ENCODE data around the gene MARCHF6. TPM values are rescaled to one million over a fixed set of nuclear protein-coding genes. Genes with fewer than 3 reads are reported as not detected.

Gene MARCHF6
- total RNA-seq, 2 donors from 2014 or later: 149 to 150 TPM

GRCh38 chr5:10328323-10328722 is 25.2 kb upstream of the MARCHF6 start:
- no peak for TF ChIP-seq CTCF (conservative IDR thresholded peaks at IDR 0.05)
- Histone ChIP-seq H3K9ac (ENCODE audit: extremely low read depth, low read length, poor library complexity, severe bottlenecking) (no peak overlapping the region), H3K27ac (ENCODE audit: low read depth, low read length) (no peak overlapping the region), H3K9me3 (ENCODE audit: control insufficient read depth, low read length) (no peaks in the 10 kb centered on the region), H3K4me3 (ENCODE audit: low read length) (no peak overlapping the region), H3K36me3 (ENCODE audit: control insufficient read depth, insufficient read depth, low read length) (no peaks in the 10 kb centered on the region), H3K27me3 (ENCODE audit: control insufficient read depth, insufficient read depth, low read length, poor library complexity, severe bottlenecking) (peaks cover 40% of the 10 kb centered on the region), H3K4me1 (ENCODE audit: control insufficient read depth, insufficient read depth, low read length) (no peaks in the 10 kb centered on the region)
- Mint-ChIP-seq H3K36me3 (ENCODE audit: low read depth) (no peaks in the 10 kb centered on the region), H3K4me3 (no peak overlapping the region), H3K4me1 (peaks cover 18% of the 10 kb centered on the region), H3K9me3 (no peaks in the 10 kb centered on the region), H3K27ac (no peak overlapping the region), H3K27me3 (ENCODE audit: insufficient read depth) (peaks cover 45% of the 10 kb centered on the region)
- WGBS, 2 experiments (ENCODE audit: insufficient coverage in 1 of 2, insufficient read length in 1 of 2): 83 to 88% methylated on average over 4 to 5 of the region's 5 CpGs
- no peak for DNase-seq

GRCh38 chr5:10329446-10329819 is 24.1 kb upstream of the MARCHF6 start:
- Histone ChIP-seq H3K4me3 (ENCODE audit: low read length) (no peak overlapping the region), H3K27ac (ENCODE audit: low read depth, low read length) (no peak overlapping the region), H3K9ac (ENCODE audit: extremely low read depth, low read length, poor library complexity, severe bottlenecking) (no peak overlapping the region), H3K27me3 (ENCODE audit: control insufficient read depth, insufficient read depth, low read length, poor library complexity, severe bottlenecking) (peaks cover 51% of the 10 kb centered on the region), H3K9me3 (ENCODE audit: control insufficient read depth, low read length) (no peaks in the 10 kb centered on the region), H3K4me1 (ENCODE audit: control insufficient read depth, insufficient read depth, low read length) (no peaks in the 10 kb centered on the region), H3K36me3 (ENCODE audit: control insufficient read depth, insufficient read depth, low read length) (no peaks in the 10 kb centered on the region)
- H3K27ac Mint-ChIP-seq: no peak overlapping the region
- H3K36me3 Mint-ChIP-seq (ENCODE audit: low read depth): no peaks in the 10 kb centered on the region
- peaks cover 8% of the 10 kb centered on the region for H3K4me1 Mint-ChIP-seq
- no peak overlapping the region for H3K4me3 Mint-ChIP-seq
- DNase-seq: no peak
- 88 to 92% methylated on average over 2 of the region's 2 CpGs for WGBS, 2 experiments (ENCODE audit: insufficient coverage in 1 of 2, insufficient read length in 1 of 2)
- no peak for TF ChIP-seq CTCF (conservative IDR thresholded peaks at IDR 0.05)
- H3K9me3 Mint-ChIP-seq: no peaks in the 10 kb centered on the region
- H3K27me3 Mint-ChIP-seq (ENCODE audit: insufficient read depth): peaks cover 55% of the 10 kb centered on the region

GRCh38 chr5:10329820-10330481 is 23.5 kb upstream of the MARCHF6 start:
- Histone ChIP-seq H3K27me3 (ENCODE audit: control insufficient read depth, insufficient read depth, low read length, poor library complexity, severe bottlenecking) (peaks cover 56% of the 10 kb centered on the region), H3K9me3 (ENCODE audit: control insufficient read depth, low read length) (no peaks in the 10 kb centered on the region), H3K4me1 (ENCODE audit: control insufficient read depth, insufficient read depth, low read length) (no peaks in the 10 kb centered on the region), H3K9ac (ENCODE audit: extremely low read depth, low read length, poor library complexity, severe bottlenecking) (no peak overlapping the region), H3K36me3 (ENCODE audit: control insufficient read depth, insufficient read depth, low read length) (no peaks in the 10 kb centered on the region), H3K4me3 (ENCODE audit: low read length) (no peak overlapping the region), H3K27ac (ENCODE audit: low read depth, low read length) (no peak overlapping the region)
- 92% methylated on average over 7 of the region's 7 CpGs for WGBS, 2 experiments (ENCODE audit: insufficient coverage in 1 of 2, insufficient read length in 1 of 2)
- no peak for TF ChIP-seq CTCF (conservative IDR thresholded peaks at IDR 0.05)
- Mint-ChIP-seq H3K4me3 (no peak overlapping the region), H3K4me1 (peaks cover 3% of the 10 kb centered on the region), H3K36me3 (ENCODE audit: low read depth) (no peaks in the 10 kb centered on the region), H3K27me3 (ENCODE audit: insufficient read depth) (peaks cover 60% of the 10 kb centered on the region), H3K9me3 (no peaks in the 10 kb centered on the region), H3K27ac (no peak overlapping the region)
- no peak for DNase-seq

Measured in endodermal cell (in vitro differentiated cells).